Gastroesophageal sphincter (tissue), 3 donors: ENCODE measurements around the gene HUS1.

Source experiments
- POLR2A ChIP-seq, 2 donors: fragments of 450-650 bp; IDR thresholded peaks; one replicate each; pipeline ENCODE4 v1.6.1; 2017; ENCODE audit warnings: antibody characterized with exemption in 2 of 2, mild to moderate bottlenecking in 2 of 2, moderate library complexity in 1 of 2
- TF ChIP-seq, protein P1 (sequence below), 4 experiments: fragments of 200-600 bp in 2 of 4; fragments of 450-650 bp in 2 of 4; sonication (generic) in 1 of 4; IDR thresholded peaks; one replicate each; pipeline ENCODE4 v1.5.1; 2017 to 2019; ENCODE audit warnings: antibody characterized with exemption in 4 of 4, mild to moderate bottlenecking in 2 of 4, moderate library complexity in 2 of 4

DNA sequence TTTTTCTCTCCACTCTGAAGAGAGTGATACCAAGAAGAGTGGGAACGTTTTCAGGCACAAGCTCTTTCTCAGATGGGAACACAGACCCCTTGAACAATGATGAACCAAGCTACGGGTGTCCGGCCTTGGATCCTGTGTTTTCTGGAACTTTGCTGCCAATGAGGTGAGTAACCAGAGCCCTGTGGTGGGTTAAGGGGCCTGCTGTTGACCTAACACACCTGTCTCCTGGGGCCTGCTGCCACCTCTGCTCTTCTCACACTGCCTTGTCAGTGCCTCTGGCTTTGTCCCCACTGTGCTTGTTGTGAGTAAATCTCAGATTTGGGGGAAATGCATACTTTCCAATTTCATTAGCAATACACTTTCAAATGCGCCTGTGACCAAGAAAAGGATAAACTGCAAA lies 29.7 kb downstream of the HUS1 start:
- TF ChIP-seq POLR2A (IDR thresholded peaks at IDR 0.05) = no peak
- TF ChIP-seq, protein P1, sequence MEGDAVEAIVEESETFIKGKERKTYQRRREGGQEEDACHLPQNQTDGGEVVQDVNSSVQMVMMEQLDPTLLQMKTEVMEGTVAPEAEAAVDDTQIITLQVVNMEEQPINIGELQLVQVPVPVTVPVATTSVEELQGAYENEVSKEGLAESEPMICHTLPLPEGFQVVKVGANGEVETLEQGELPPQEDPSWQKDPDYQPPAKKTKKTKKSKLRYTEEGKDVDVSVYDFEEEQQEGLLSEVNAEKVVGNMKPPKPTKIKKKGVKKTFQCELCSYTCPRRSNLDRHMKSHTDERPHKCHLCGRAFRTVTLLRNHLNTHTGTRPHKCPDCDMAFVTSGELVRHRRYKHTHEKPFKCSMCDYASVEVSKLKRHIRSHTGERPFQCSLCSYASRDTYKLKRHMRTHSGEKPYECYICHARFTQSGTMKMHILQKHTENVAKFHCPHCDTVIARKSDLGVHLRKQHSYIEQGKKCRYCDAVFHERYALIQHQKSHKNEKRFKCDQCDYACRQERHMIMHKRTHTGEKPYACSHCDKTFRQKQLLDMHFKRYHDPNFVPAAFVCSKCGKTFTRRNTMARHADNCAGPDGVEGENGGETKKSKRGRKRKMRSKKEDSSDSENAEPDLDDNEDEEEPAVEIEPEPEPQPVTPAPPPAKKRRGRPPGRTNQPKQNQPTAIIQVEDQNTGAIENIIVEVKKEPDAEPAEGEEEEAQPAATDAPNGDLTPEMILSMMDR (IDR thresholded peaks at IDR 0.05) = no peak
